NB4 (cell line): ENCODE results near the gene PCLO.

Experiments
- DNase-seq: peaks from one replicate; pipeline ENCODE4 v3.0.0; 2010; ENCODE audit warnings: low read depth
- H3K4me3 ChIP-seq: one replicate; pipeline ENCODE4 v1.5.1; 2011; ENCODE audit warnings: mild to moderate bottlenecking, low read depth, low read length, moderate library complexity
- CTCF ChIP-seq: IDR thresholded peaks from one replicate; pipeline ENCODE4 v1.5.1; 2012; ENCODE audit warnings: low read depth, low read length
- MAX ChIP-seq: IDR thresholded peaks from 2 replicates; pipeline ENCODE4 v1.6.1; 2011; ENCODE audit warnings: low read depth, low read length
- MYC ChIP-seq: IDR thresholded peaks from 2 replicates; pipeline ENCODE4 v1.6.1; 2011; ENCODE audit warnings: low read depth, low read length
- POLR2A ChIP-seq: IDR thresholded peaks from 2 replicates; pipeline ENCODE4 v1.6.1; 2011; ENCODE audit warnings: mild to moderate bottlenecking; ENCODE audit not compliant: insufficient read length; ENCODE audit errors: extremely low read depth

Gene PCLO

GRCh38 chr7:82865856-82866255 is 296.8 kb downstream of the PCLO start:
- DNase-seq, result no peak
- no peak for TF ChIP-seq CTCF
- TF ChIP-seq POLR2A, result no peak
- no peak for TF ChIP-seq MYC
- TF ChIP-seq MAX, result no peak
- H3K4me3 ChIP-seq, result no peak overlapping the region

GRCh38 chr7:82859106-82859850 is 303.4 kb downstream of the PCLO start:
- TF ChIP-seq POLR2A (no peak), MYC (no peak), MAX (no peak), CTCF (no peak)
- peak; percentile 43 for DNase-seq

GRCh38 chr7:82851121-82851520 is 311.6 kb downstream of the PCLO start:
- H3K4me3 ChIP-seq, result no peak overlapping the region
- DNase-seq, result no peak
- no peak for TF ChIP-seq MYC
- TF ChIP-seq POLR2A, result no peak
- no peak for TF ChIP-seq CTCF
- TF ChIP-seq MAX, result no peak

More at GRCh38 chr7:82859106-82859850, 303.4 kb downstream of the PCLO start:
- H3K4me3 ChIP-seq, result no peak overlapping the region

GRCh38 chr7:82841828-82842227 is 320.9 kb downstream of the PCLO start:
- TF ChIP-seq CTCF (no peak), MYC (no peak), POLR2A (no peak), MAX (no peak)
- H3K4me3 ChIP-seq, result no peak overlapping the region
- DNase-seq, result no peak

GRCh38 chr7:82840061-82840460 is 322.6 kb downstream of the PCLO start:
- no peak for DNase-seq
- TF ChIP-seq POLR2A (no peak), CTCF (no peak), MAX (no peak), MYC (no peak)
- H3K4me3 ChIP-seq, result no peak overlapping the region

- no peak for DNase-seq
- TF ChIP-seq MYC (no peak), MAX (no peak), CTCF (no peak), POLR2A (no peak)
- H3K4me3 ChIP-seq, result no peak overlapping the region
These were observed 323.1 kb downstream of the PCLO start for GRCh38 chr7:82839555-82839954.
